HG03442 (cell line): ENCODE measurements around the gene TAS2R41.
"Not testable (repeated sequence)": the region's sequence is repeated elsewhere in the genome, so short reads cannot be mapped to it uniquely, and the experiment has no call there.

Experiments
- ATAC-seq: cut with Tn5 transposase; IDR thresholded peaks from one replicate; pipeline ENCODE4 v1.9.1; 2021; ENCODE audit warnings: mild to moderate bottlenecking, moderate library complexity; ENCODE audit not compliant: unreplicated experiment

The TAS2R41 gene

DNA sequence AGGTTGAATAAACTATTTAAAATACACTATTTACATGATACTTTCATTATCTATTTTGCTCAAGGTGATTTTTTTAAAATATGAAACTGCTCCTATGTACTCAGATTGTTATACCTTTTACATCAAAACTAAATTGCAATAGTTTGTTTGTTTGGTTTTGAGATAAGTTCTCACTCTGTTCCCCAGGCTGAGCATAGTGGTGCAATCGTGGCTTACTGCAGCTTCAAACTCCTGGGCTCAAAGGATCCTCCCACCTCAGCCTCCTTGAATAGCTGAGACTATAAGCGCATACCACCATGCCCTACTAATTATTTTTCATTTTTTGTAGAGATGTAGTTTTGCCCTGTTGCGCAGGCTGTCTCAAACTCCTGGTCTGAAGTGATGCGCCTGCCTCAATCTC, 21.7 kb upstream of the TAS2R41 start:
- no peak for ATAC-seq

DNA sequence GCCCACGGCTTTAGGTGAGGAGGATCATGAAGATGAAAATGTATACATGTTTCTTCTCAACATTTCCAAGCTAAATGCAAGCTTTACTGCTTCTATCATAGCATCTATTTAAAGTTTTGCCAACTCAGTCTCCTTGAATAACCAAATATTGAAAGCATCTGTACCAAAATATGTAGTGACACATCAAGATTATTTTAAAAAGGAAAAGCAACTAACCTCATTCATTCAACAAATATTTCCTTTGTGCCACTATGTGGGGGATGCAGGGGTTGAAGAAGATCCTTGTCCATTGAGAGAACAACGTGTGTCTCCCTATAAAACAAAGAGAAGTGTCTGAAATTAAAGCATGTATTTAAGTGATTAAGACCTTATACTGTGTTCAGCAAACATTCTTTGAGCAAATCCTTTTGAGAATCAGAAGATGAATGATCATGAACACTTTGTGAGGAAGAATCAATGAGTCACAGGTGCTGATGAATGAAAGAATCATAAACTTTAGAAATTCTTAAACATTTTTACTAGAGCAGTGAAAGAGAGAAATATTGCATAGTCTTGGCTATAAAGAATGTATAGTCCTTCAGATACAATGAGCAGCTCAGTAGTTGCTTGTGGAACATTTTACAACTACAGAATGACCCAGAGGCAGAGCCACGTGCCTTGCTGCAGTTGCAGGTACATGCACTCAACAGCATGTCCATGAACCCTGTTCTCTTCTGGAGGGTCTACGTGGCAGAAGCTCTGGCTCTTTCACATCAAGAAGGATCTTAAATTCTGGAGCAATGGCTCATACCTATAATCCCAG, 20.5 kb upstream of the TAS2R41 start:
- ATAC-seq = no peak

GRCh38 chr7:143458263-143458662, 19.4 kb upstream of the TAS2R41 start:
- ATAC-seq = no peak

GRCh38 chr7:143458681-143459080, 19.0 kb upstream of the TAS2R41 start:
- ATAC-seq = no peak

- no peak for ATAC-seq
These were observed 18.3 kb upstream of the TAS2R41 start for GRCh38 chr7:143459359-143459758.

GRCh38 chr7:143460271-143460979, 17.2 kb upstream of the TAS2R41 start:
- ATAC-seq = no peak

DNA sequence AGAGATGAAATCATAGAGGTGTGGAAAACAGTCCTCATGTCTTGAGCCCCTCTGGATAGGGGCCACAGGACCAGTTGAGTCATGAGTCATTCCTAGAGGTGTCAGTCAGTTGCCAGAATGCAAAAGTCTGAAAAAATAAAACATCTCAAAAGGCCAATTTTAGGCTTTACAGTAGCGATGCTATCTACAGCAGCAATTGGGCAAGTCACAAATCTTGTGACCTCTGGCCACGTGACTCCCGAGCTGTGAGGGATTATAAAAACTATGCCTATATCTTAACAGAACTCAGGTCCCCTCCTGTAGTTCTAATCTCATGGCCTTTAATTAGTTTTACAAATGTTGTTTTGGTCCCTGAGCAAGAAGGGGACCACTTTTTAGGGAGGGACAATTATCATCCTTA, 15.6 kb upstream of the TAS2R41 start:
- ATAC-seq = no peak

- no peak for ATAC-seq
These were observed 14.1 kb upstream of the TAS2R41 start for GRCh38 chr7:143463556-143463955.

GRCh38 chr7:143463957-143464356, 13.7 kb upstream of the TAS2R41 start:
- no peak for ATAC-seq

GRCh38 chr7:143467724-143468123, 9.9 kb upstream of the TAS2R41 start:
- ATAC-seq = no peak

DNA sequence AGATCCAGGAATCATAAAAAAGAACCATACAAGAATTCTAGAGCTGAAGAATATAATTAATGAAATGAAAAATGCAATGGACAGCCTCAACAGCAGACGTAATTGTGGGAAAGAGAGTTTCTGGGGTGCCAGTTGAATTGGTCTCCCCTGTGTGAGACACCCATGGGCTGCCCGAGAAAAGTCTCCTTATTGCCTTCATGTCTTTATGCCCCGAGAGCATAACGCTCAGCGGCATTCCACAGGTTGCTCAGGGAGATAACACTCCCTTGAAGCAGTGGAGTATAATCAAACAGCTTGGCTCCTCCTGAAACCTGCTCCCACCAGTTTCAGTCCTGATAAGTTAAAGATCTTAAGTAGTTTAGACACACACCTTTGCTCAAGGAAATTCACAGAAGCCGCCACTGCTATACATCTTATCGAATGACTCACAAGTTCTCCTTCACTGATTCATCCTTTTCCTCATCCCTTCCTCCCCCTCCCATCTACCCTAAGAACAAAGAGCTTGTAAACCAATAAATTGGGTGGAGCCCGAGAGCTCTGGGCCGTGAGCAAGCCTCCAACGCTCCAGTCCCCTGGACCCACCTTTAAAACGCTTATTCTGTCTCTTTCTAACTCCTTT, 5.5 kb upstream of the TAS2R41 start:
- not testable (repeated sequence) for ATAC-seq

DNA sequence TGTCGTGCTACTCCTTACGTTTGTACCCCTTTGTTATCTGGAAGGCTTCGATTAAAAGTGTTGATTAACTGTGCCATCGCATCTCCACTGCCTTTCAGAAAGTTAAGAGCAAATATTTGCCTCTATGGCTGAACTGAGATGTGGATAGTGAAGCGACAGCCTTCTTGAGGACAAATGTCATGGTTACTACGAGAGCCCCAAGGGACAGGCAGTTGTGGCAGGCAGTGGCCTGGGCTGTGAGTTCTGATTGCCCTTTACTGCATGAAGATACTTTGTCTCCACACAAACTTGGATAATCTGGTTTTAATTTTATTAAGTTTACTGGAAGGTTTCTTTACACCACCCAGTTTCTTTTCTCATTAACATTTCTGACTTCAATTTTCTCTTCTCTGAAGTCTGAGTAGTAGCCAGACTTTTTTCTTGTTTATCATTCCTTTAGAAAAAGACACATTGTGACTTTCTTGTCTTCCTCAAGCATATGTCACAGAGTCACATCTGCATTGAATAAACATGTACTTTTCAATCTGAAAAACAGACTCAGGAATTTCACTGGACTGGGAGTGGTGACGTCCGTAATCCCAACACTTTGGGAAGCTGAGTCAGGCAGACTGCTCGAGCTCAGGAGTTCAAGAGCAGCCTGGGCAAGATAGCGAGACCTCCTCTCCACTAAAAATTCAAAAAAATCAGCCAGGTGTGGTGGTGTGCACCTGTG, 1.5 kb downstream of the TAS2R41 start:
- no peak for ATAC-seq

DNA sequence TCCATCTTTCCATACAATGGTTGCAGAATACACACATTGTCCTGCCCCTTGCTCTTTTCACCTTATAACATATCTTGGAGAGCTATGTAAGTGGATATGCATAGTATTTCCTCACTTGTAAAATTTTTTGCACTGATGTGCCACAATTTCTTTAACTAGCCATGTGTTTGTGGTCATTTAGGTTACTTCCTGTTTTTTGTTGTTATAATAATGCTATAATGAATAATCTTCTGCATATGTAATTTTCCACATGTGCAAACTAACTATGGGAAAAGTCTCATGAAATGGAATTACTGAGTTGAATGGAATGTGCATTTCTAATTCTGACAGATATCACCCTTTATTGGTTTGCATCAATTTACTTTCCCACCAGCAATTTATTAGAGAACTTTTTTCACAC, 2.8 kb downstream of the TAS2R41 start:
- no peak for ATAC-seq

- ATAC-seq = no peak
These were observed 6.4 kb downstream of the TAS2R41 start for GRCh38 chr7:143484119-143484518.

- no peak for ATAC-seq
These were observed 7.4 kb downstream of the TAS2R41 start for GRCh38 chr7:143485094-143485493.

DNA sequence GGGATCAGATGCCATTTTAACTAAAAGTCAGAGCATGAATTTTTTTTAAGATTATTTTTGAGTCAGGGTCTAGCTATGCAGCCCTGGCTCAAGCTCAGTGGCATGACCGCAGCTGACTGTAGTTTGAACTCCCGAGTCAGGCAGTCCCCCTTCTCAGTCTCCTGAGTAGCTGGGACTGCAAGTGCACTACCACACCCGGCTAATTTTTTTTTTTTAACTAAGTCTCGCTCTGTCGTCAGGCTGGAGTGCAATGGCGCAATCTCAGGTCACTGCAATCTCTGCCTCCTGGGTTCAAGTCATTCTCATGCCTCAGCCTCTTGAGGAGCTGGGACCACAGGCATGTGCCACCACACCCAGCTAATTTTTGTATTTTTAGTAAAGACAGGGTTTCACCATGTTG, 7.8 kb downstream of the TAS2R41 start:
- ATAC-seq = no peak

GRCh38 chr7:143486266-143486665, 8.6 kb downstream of the TAS2R41 start:
- ATAC-seq = not testable (repeated sequence)

GRCh38 chr7:143487061-143487460, 9.4 kb downstream of the TAS2R41 start:
- ATAC-seq = no peak

DNA sequence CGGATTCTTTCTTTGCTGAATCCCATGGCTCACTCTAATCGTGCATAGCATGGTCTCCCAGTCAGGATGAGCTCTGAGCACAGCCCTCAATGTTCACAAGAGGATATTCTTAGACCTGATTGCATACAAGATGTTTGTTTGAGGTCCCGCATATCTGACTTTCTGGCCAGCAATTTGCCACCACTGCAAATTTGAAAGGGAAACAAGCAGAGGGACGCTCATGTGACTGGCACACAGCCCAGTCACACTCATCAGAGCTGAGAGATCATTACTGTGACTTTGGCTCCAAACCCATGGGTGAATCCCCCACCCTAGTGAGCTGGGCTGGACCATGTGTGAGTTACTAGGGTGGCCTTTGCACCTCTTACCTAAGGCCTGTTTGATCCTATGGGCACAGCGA, 9.9 kb downstream of the TAS2R41 start:
- ATAC-seq = no peak

- ATAC-seq = no peak
These were observed 13.1 kb downstream of the TAS2R41 start for GRCh38 chr7:143490717-143491306.

DNA sequence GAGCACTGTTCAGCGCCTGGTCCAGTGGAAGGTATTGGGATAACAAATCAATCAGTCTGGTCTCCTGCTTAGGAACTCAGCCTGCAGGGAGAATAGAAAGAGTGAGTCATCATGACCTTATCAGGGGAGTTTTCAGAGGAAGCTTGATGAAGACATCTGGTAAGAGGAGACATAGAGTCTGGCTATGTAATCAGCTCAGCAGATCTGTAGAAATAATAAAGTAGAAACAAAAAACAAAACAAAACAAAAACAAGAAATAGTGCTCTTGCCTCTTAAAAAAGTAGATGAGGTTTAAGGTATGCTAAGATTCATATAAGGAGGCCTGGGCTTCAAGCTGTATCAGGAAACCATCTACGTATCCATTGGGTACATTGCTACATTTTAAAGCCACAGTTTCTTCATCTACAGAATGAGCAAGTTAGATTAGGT, 14.4 kb downstream of the TAS2R41 start:
- ATAC-seq = no peak
